ENCODE measurements around the gene RREB1. TPM values are rescaled to one million over a fixed set of nuclear protein-coding genes. Genes with fewer than 3 reads are reported as not detected.

RREB1 gene
- total and polyA plus RNA-seq, 2 of the 4 experiments (the other 2 are of a cell fraction): 8.4 to 14.5 TPM

GRCh38 chr6:7232351-7232750 lies 124.6 kb downstream of the RREB1 start:
- POLR2A ChIA-PET (ENCODE audit: unreplicated experiment): no interaction called here
- Histone ChIP-seq H3K23ac (ENCODE audit: low read depth, low read length) (no peak overlapping the region), H3K9me3 (ENCODE audit: control insufficient read depth, insufficient read depth, low read length) (no peaks in the 10 kb centered on the region), H4K5ac (ENCODE audit: low read depth, low read length) (no peak overlapping the region), H4K20me1 (ENCODE audit: insufficient read depth, low read length) (peaks cover 20% of the 10 kb centered on the region; the same call in 1 of the 2 replicates), H2BK5ac (ENCODE audit: low read depth, low read length, poor library complexity, severe bottlenecking) (no peak overlapping the region), H3K18ac (ENCODE audit: low read depth, low read length) (no peak overlapping the region), H3K4me3 (ENCODE audit: insufficient read depth, low read depth, low read length) (no peak overlapping the region), H3K27ac (ENCODE audit: insufficient read depth, low read length) (no peak overlapping the region), H3K4ac (ENCODE audit: low read depth, low read length) (no peak overlapping the region), H2AFZ (replicated peaks; ENCODE audit: low read length, poor library complexity) (no peak overlapping the region), H4K91ac (ENCODE audit: insufficient read depth, low read depth, low read length) (no peak overlapping the region), H4K8ac (ENCODE audit: low read depth in 2 of 2, low read length in 2 of 2) (no peak overlapping the region), H2BK120ac (ENCODE audit: low read depth, low read length) (no peak overlapping the region), H3K14ac (replicated peaks; ENCODE audit: low read depth, low read length) (no peak overlapping the region), H3K36me3 (ENCODE audit: control insufficient read depth, insufficient read depth, low read length) (peaks cover 51% of the 10 kb centered on the region), H2BK20ac (ENCODE audit: low read depth, low read length) (no peak overlapping the region), H3K79me1 (ENCODE audit: low read depth in 1 of 2, low read length in 2 of 2) (peaks cover 35 to 42% of the 10 kb centered on the region in 2 experiments), H3K56ac (ENCODE audit: extremely low read depth, insufficient read depth, low read length) (no peak overlapping the region), H3K9me1 (ENCODE audit: insufficient read depth, low read length) (peaks cover 9% of the 10 kb centered on the region), H2BK15ac (ENCODE audit: low read depth, low read length) (no peak overlapping the region), H3K27me3 (ENCODE audit: control insufficient read depth, insufficient read depth, low read length) (no peaks in the 10 kb centered on the region), H3K9ac (ENCODE audit: low read depth, low read length) (no peak overlapping the region), H3K4me1 (ENCODE audit: control insufficient read depth, insufficient read depth, low read length) (peaks cover 5% of the 10 kb centered on the region; the same call in 1 of the 2 replicates), H2AK9ac (replicated peaks; ENCODE audit: low read depth, low read length, poor library complexity) (no peak overlapping the region), H2AK5ac (ENCODE audit: low read depth, low read length) (no peak overlapping the region), H3K4me2 (ENCODE audit: low read depth, low read length) (no peak overlapping the region)
- no CpG with 5 or more reads among the region's 2 CpGs for WGBS, 2 experiments (ENCODE audit: extremely low coverage in 2 of 2, insufficient read length in 1 of 2)
- in situ Hi-C loops (cut with MboI; ENCODE audit: low sequenced_read_pairs): no loop called here
- TF ChIP-seq USF2 (IDR thresholded peaks at IDR 0.05; ENCODE audit: low read depth, low read length) (no peak), ELK1 (IDR thresholded peaks at IDR 0.05; ENCODE audit: borderline replicate concordance, low read depth, low read length) (no peak), CHD1 (IDR thresholded peaks at IDR 0.05; ENCODE audit: low read depth, low read length) (no peak), RCOR1 (IDR thresholded peaks at IDR 0.05; ENCODE audit: insufficient replicate concordance, low read length) (no peak), MAFK (IDR thresholded peaks at IDR 0.05; ENCODE audit: low read depth, low read length) (no peak), RAD21 (IDR thresholded peaks at IDR 0.05; ENCODE audit: low read length) (no peak), SMC3 (IDR thresholded peaks at IDR 0.05; ENCODE audit: low read depth, low read length) (no peak), POLR2A (IDR thresholded peaks at IDR 0.05; ENCODE audit: low read depth, low read length) (no peak), BHLHE40 (IDR thresholded peaks at IDR 0.05; ENCODE audit: low read depth, low read length) (no peak), CTCF (conservative IDR thresholded peaks at IDR 0.05; ENCODE audit: low read depth, low read length) (no peak), FOS (IDR thresholded peaks at IDR 0.05; ENCODE audit: low read depth, low read length) (no peak), NFE2L2 (IDR thresholded peaks at IDR 0.05; ENCODE audit: low read depth, low read length) (no peak)
- DNase-seq (peak; percentile 36), ATAC-seq (ENCODE audit: low read depth) (no peak)
- dilution Hi-C loops (cut with HindIII; ENCODE audit: low sequenced_read_pairs, unreplicated experiment): no loop called here
- CTCF ChIA-PET: no interaction called here
- intact Hi-C loops (cut with micrococcal nuclease): no loop called here
- no TSS peak for BruUV-seq (replicated peaks)
